WTC11 (cell line): ENCODE measurements around the gene SLC1A7. TPM values are rescaled to one million over a fixed set of nuclear protein-coding genes. Genes with fewer than 3 reads are reported as not detected.

Experiments used
- ATAC-seq: fragments of 200-7000 bp; cut with Tn5 transposase; 2 replicates; pipeline ENCODE4 v1.10.0; 2021; ENCODE audit warnings: mild to moderate bottlenecking, moderate library complexity
- CTCF ChIA-PET: fragments of 300-600 bp; sonication (Branson Sonifier 250); formaldehyde crosslinking; loops from one replicate; lab custom pipeline; 2021; ENCODE audit warnings: antibody characterized with exemption; lab: Charles Lee
- POLR2A ChIA-PET: fragments of 350-600 bp; sonication (Branson Sonifier 250); formaldehyde crosslinking; loops from one replicate; lab custom pipeline; 2021; ENCODE audit warnings: antibody characterized with exemption; lab: Charles Lee
- DNase-seq: peaks from one replicate; pipeline ENCODE4 v3.0.0; 2021; ENCODE audit warnings: low spot score
- H3K27ac Mint-ChIP-seq: 2 replicates; pipeline ENCODE4 v1.8.0; 2021; ENCODE audit warnings: mixed read lengths
- H3K27me3 Mint-ChIP-seq: 2 replicates; pipeline ENCODE4 v1.8.0; 2021; ENCODE audit warnings: low read depth, mild to moderate bottlenecking, moderate library complexity, mixed read lengths
- H3K36me3 Mint-ChIP-seq: 2 replicates; pipeline ENCODE4 v1.8.0; 2021; ENCODE audit warnings: mixed read lengths
- H3K4me1 Mint-ChIP-seq: 2 replicates; pipeline ENCODE4 v1.8.0; 2022; ENCODE audit warnings: mixed read lengths
- H3K4me3 Mint-ChIP-seq: 2 replicates; pipeline ENCODE4 v1.8.0; 2021; ENCODE audit warnings: mild to moderate bottlenecking, moderate library complexity, mixed read lengths
- H3K9me3 Mint-ChIP-seq: 2 replicates; pipeline ENCODE4 v1.8.0; 2021; ENCODE audit warnings: mixed read lengths
- EMX1 ChIP-seq: fragments of 250-450 bp; sonication (Bioruptor Pico); IDR thresholded peaks from 2 replicates; pipeline ENCODE4 v1.8.0; 2021; ENCODE audit warnings: mild to moderate bottlenecking
- KAT7 ChIP-seq: sonication (generic); formaldehyde crosslinking; IDR thresholded peaks from 2 replicates; pipeline ENCODE4 v1.8.1; 2023; ENCODE audit warnings: missing genetic modification reagents, mild to moderate bottlenecking, borderline replicate concordance
- RELA ChIP-seq: sonication (generic); formaldehyde crosslinking; IDR thresholded peaks from 2 replicates; pipeline ENCODE4 v1.8.1; 2022; ENCODE audit warnings: missing genetic modification reagents, mild to moderate bottlenecking, borderline replicate concordance
- total RNA-seq: library from RNA; stranded (reverse); gene quantifications from 3 replicates; pipeline ENCODE4 v1.2.3, GENCODE V29; 2021
- TF ChIP-seq, protein P1 (sequence below): sonication (generic); formaldehyde crosslinking; IDR thresholded peaks from 2 replicates; pipeline ENCODE4 v1.8.0; 2022; ENCODE audit warnings: mild to moderate bottlenecking, missing genetic modification reagents
- TF ChIP-seq, protein P2 (sequence below): fragments of 250-450 bp; sonication (Bioruptor Pico); IDR thresholded peaks from 2 replicates; pipeline ENCODE4 v1.9.0; 2021; ENCODE audit warnings: mild to moderate bottlenecking, borderline replicate concordance
- TF ChIP-seq, protein P3 (sequence below): sonication (generic); formaldehyde crosslinking; IDR thresholded peaks from 2 replicates; pipeline ENCODE4 v1.8.0; 2023; ENCODE audit warnings: mild to moderate bottlenecking, missing genetic modification reagents
- TF ChIP-seq, protein P4 (sequence below): sonication (generic); formaldehyde crosslinking; IDR thresholded peaks from 2 replicates; pipeline ENCODE4 v1.8.1; 2022; ENCODE audit warnings: low read depth, mild to moderate bottlenecking, moderate library complexity, missing genetic modification reagents, borderline replicate concordance
- TF ChIP-seq, protein P5 (sequence below): sonication (generic); formaldehyde crosslinking; conservative IDR thresholded peaks from 2 replicates; pipeline ENCODE4 v1.8.1; 2023; ENCODE audit warnings: mild to moderate bottlenecking, low read depth, missing genetic modification reagents, moderate library complexity

The SLC1A7 gene
- total RNA-seq, 1 experiment from 2014 or later, result not detected

DNA sequence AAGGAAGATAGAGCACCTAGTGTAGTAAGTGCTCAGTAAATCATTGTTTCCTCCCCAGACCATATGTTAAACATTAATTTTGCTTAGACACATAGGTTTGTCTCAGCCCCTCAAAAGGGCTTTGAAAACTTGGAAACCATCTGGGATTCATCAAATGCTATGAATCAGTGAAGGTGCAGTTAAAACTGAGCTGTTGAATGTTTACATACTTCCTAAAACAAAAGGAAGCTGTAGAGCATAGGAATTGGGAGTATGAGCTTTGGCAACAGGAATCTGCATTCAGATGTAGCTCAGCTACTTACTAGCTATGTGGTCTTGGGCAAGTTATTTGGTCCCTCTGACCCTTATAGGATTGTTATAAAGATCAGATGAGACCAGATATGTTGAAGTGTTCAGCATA is 99.2 kb downstream of the SLC1A7 start (continued):
- TF ChIP-seq, protein P1, sequence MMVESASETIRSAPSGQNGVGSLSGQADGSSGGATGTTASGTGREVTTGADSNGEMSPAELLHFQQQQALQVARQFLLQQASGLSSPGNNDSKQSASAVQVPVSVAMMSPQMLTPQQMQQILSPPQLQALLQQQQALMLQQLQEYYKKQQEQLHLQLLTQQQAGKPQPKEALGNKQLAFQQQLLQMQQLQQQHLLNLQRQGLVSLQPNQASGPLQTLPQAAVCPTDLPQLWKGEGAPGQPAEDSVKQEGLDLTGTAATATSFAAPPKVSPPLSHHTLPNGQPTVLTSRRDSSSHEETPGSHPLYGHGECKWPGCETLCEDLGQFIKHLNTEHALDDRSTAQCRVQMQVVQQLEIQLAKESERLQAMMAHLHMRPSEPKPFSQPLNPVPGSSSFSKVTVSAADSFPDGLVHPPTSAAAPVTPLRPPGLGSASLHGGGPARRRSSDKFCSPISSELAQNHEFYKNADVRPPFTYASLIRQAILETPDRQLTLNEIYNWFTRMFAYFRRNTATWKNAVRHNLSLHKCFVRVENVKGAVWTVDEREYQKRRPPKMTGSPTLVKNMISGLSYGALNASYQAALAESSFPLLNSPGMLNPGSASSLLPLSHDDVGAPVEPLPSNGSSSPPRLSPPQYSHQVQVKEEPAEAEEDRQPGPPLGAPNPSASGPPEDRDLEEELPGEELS (CRISPR knock-in tag), result no peak
- TF ChIP-seq, protein P2, sequence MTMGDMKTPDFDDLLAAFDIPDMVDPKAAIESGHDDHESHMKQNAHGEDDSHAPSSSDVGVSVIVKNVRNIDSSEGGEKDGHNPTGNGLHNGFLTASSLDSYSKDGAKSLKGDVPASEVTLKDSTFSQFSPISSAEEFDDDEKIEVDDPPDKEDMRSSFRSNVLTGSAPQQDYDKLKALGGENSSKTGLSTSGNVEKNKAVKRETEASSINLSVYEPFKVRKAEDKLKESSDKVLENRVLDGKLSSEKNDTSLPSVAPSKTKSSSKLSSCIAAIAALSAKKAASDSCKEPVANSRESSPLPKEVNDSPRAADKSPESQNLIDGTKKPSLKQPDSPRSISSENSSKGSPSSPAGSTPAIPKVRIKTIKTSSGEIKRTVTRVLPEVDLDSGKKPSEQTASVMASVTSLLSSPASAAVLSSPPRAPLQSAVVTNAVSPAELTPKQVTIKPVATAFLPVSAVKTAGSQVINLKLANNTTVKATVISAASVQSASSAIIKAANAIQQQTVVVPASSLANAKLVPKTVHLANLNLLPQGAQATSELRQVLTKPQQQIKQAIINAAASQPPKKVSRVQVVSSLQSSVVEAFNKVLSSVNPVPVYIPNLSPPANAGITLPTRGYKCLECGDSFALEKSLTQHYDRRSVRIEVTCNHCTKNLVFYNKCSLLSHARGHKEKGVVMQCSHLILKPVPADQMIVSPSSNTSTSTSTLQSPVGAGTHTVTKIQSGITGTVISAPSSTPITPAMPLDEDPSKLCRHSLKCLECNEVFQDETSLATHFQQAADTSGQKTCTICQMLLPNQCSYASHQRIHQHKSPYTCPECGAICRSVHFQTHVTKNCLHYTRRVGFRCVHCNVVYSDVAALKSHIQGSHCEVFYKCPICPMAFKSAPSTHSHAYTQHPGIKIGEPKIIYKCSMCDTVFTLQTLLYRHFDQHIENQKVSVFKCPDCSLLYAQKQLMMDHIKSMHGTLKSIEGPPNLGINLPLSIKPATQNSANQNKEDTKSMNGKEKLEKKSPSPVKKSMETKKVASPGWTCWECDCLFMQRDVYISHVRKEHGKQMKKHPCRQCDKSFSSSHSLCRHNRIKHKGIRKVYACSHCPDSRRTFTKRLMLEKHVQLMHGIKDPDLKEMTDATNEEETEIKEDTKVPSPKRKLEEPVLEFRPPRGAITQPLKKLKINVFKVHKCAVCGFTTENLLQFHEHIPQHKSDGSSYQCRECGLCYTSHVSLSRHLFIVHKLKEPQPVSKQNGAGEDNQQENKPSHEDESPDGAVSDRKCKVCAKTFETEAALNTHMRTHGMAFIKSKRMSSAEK (CRISPR knock-in tag), result no peak
- TF ChIP-seq, protein P3, sequence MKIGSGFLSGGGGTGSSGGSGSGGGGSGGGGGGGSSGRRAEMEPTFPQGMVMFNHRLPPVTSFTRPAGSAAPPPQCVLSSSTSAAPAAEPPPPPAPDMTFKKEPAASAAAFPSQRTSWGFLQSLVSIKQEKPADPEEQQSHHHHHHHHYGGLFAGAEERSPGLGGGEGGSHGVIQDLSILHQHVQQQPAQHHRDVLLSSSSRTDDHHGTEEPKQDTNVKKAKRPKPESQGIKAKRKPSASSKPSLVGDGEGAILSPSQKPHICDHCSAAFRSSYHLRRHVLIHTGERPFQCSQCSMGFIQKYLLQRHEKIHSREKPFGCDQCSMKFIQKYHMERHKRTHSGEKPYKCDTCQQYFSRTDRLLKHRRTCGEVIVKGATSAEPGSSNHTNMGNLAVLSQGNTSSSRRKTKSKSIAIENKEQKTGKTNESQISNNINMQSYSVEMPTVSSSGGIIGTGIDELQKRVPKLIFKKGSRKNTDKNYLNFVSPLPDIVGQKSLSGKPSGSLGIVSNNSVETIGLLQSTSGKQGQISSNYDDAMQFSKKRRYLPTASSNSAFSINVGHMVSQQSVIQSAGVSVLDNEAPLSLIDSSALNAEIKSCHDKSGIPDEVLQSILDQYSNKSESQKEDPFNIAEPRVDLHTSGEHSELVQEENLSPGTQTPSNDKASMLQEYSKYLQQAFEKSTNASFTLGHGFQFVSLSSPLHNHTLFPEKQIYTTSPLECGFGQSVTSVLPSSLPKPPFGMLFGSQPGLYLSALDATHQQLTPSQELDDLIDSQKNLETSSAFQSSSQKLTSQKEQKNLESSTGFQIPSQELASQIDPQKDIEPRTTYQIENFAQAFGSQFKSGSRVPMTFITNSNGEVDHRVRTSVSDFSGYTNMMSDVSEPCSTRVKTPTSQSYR (CRISPR knock-in tag), result no peak

DNA sequence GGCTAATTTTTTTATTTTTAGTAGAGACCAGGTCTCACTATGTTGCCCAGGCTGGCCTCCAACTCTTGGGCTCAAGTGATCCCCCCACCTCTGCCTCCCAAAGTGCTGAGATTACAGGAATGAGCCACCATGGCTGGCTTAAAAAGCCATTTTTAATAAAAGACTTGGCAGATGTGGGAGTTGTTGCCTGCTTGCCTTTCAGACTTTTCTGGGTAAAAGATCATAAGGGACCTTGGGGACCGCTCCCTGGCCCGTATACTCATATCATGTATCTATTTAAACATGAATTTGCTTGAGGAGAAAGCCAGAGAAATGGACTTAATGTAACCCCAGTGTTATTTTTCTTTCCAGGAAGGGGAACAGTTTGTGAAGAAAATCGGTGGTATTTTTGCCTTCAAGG is 103.9 kb downstream of the SLC1A7 start:
- CTCF ChIA-PET, result no interaction called here

More for the DNA sequence above, 103.9 kb downstream of the SLC1A7 start:
- H3K27ac Mint-ChIP-seq, result no peak overlapping the region
- POLR2A ChIA-PET, result no interaction called here
- H3K36me3 Mint-ChIP-seq, result peaks cover 10% of the 10 kb centered on the region
- ATAC-seq (no peak), DNase-seq (no peak)
- TF ChIP-seq EMX1 (CRISPR knock-in tag) (no peak), KAT7 (CRISPR knock-in tag) (no peak), RELA (CRISPR knock-in tag) (no peak)
- TF ChIP-seq, protein P4, sequence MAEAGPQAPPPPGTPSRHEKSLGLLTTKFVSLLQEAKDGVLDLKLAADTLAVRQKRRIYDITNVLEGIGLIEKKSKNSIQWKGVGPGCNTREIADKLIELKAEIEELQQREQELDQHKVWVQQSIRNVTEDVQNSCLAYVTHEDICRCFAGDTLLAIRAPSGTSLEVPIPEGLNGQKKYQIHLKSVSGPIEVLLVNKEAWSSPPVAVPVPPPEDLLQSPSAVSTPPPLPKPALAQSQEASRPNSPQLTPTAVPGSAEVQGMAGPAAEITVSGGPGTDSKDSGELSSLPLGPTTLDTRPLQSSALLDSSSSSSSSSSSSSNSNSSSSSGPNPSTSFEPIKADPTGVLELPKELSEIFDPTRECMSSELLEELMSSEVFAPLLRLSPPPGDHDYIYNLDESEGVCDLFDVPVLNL (CRISPR knock-in tag), result no peak
- TF ChIP-seq, protein P5, sequence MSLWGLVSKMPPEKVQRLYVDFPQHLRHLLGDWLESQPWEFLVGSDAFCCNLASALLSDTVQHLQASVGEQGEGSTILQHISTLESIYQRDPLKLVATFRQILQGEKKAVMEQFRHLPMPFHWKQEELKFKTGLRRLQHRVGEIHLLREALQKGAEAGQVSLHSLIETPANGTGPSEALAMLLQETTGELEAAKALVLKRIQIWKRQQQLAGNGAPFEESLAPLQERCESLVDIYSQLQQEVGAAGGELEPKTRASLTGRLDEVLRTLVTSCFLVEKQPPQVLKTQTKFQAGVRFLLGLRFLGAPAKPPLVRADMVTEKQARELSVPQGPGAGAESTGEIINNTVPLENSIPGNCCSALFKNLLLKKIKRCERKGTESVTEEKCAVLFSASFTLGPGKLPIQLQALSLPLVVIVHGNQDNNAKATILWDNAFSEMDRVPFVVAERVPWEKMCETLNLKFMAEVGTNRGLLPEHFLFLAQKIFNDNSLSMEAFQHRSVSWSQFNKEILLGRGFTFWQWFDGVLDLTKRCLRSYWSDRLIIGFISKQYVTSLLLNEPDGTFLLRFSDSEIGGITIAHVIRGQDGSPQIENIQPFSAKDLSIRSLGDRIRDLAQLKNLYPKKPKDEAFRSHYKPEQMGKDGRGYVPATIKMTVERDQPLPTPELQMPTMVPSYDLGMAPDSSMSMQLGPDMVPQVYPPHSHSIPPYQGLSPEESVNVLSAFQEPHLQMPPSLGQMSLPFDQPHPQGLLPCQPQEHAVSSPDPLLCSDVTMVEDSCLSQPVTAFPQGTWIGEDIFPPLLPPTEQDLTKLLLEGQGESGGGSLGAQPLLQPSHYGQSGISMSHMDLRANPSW (CRISPR knock-in tag), result no peak
- peaks cover 5% of the 10 kb centered on the region; the same call in 1 of the 2 replicates for H3K9me3 Mint-ChIP-seq
- H3K4me1 Mint-ChIP-seq, result peaks cover 5% of the 10 kb centered on the region
- H3K27me3 Mint-ChIP-seq, result no peaks in the 10 kb centered on the region
- H3K4me3 Mint-ChIP-seq, result no peak overlapping the region

Other genes with a start within 250 kb of the SLC1A7 start
- 27.8 to 41.0 TPM (median 34.7 TPM) in 3 replicates for gene ECHDC2, start 220.9 kb downstream of the SLC1A7 start, total RNA-seq
- gene SCP2, start 215.4 kb downstream of the SLC1A7 start, total RNA-seq, result 56.4 to 60.4 TPM (median 56.8 TPM) in 3 replicates
- gene PODN, start 80.4 kb downstream of the SLC1A7 start, total RNA-seq, result 0.23 to 0.48 TPM (median 0.30 TPM) in 3 replicates
- 30.3 to 33.7 TPM (median 31.8 TPM) in 3 replicates for gene CPT2, start 54.2 kb upstream of the SLC1A7 start, total RNA-seq
- gene CZIB, start 78.0 kb upstream of the SLC1A7 start, total RNA-seq, result 41.6 to 48.6 TPM (median 47.6 TPM) in 3 replicates
- gene MAGOH, start 95.9 kb upstream of the SLC1A7 start, total RNA-seq, result 57.8 to 58.4 TPM (median 57.9 TPM) in 3 replicates
- gene LRP8, start 185.4 kb upstream of the SLC1A7 start, total RNA-seq, result 61.9 to 69.5 TPM (median 66.6 TPM) in 3 replicates